Measurements from ENCODE around the gene P3H1. TPM values are rescaled to one million over a fixed set of nuclear protein-coding genes. Genes with fewer than 3 reads are reported as not detected.

Gene P3H1
- polyA plus RNA-seq, 12 donors, result 48.7 to 102 (median 58.2) TPM; not detected in 1

- no peak for DNase-seq
Observed at GRCh38 chr1:42746436-42747105, 20.3 kb downstream of the P3H1 start.

- no peak for DNase-seq
Observed at GRCh38 chr1:42745851-42746250, 21.0 kb downstream of the P3H1 start.

- no peak for DNase-seq
Observed at GRCh38 chr1:42744148-42744413, 22.7 kb downstream of the P3H1 start.

GRCh38 chr1:42743317-42744147 lies 23.3 kb downstream of the P3H1 start:
- no peak for DNase-seq

GRCh38 chr1:42742617-42743316 lies 24.1 kb downstream of the P3H1 start:
- no peak for DNase-seq

- DNase-seq, result no peak
Observed at GRCh38 chr1:42742141-42742540, 24.7 kb downstream of the P3H1 start.

- DNase-seq, result no peak
Observed at GRCh38 chr1:42741706-42742105, 25.1 kb downstream of the P3H1 start.

GRCh38 chr1:42740851-42741580 lies 25.8 kb downstream of the P3H1 start:
- DNase-seq, result no peak

- no peak for DNase-seq
Observed at GRCh38 chr1:42739753-42740700, 26.8 kb downstream of the P3H1 start, which contains the start of gene CLDN19. Gene CLDN19 (minus strand): TSS chr1:42740236. CDS start chr1:42740063, 173 bp downstream.

- no peak for DNase-seq
Observed at GRCh38 chr1:42738678-42739226, 28.1 kb downstream of the P3H1 start.

- no peak for DNase-seq
Observed at GRCh38 chr1:42737986-42738677, 28.7 kb downstream of the P3H1 start.

GRCh38 chr1:42737257-42737656 lies 29.6 kb downstream of the P3H1 start:
- no peak for DNase-seq

GRCh38 chr1:42736571-42737200 lies 30.1 kb downstream of the P3H1 start:
- no peak for DNase-seq

- DNase-seq, result no peak
Observed at GRCh38 chr1:42736152-42736551, 30.7 kb downstream of the P3H1 start.

GRCh38 chr1:42735477-42736105 lies 31.2 kb downstream of the P3H1 start:
- no peak for DNase-seq

- no peak for DNase-seq
Observed at GRCh38 chr1:42735056-42735455, 31.8 kb downstream of the P3H1 start.

- no peak for DNase-seq
Observed at GRCh38 chr1:42734201-42735035, 32.4 kb downstream of the P3H1 start.

All from muscle of arm (tissue), 12 donors.